Activated naive CD8-positive, alpha-beta T cell (primary cell): ENCODE results near the gene DNAI2.
"Not testable (repeated sequence)": the region's sequence is repeated elsewhere in the genome, so short reads cannot be mapped to it uniquely, and the experiment has no call there.

Experiments
- H3K27ac Mint-ChIP-seq: one replicate; pipeline ENCODE4 v1.8.0; 2021; ENCODE audit warnings: mixed read lengths
- H3K27me3 Mint-ChIP-seq: one replicate; pipeline ENCODE4 v1.8.0; 2021; ENCODE audit warnings: mixed read lengths
- H3K36me3 Mint-ChIP-seq: one replicate; pipeline ENCODE4 v1.8.0; 2021; ENCODE audit warnings: mixed read lengths
- H3K4me1 Mint-ChIP-seq: one replicate; pipeline ENCODE4 v1.8.0; 2021; ENCODE audit warnings: low read depth, mixed read lengths
- H3K4me3 Mint-ChIP-seq: one replicate; pipeline ENCODE4 v1.8.0; 2021; ENCODE audit warnings: mild to moderate bottlenecking, mixed read lengths
- H3K9me3 Mint-ChIP-seq: one replicate; pipeline ENCODE4 v1.8.0; 2021; ENCODE audit warnings: low read depth, mixed read lengths

Gene DNAI2

GRCh38 chr17:74257311-74257710 lies 16.7 kb upstream of the DNAI2 start:
- H3K27me3 Mint-ChIP-seq = no peaks in the 10 kb centered on the region
- no peak overlapping the region for H3K4me3 Mint-ChIP-seq
- H3K9me3 Mint-ChIP-seq = no peaks in the 10 kb centered on the region
- no peak overlapping the region for H3K27ac Mint-ChIP-seq
- H3K36me3 Mint-ChIP-seq = peaks cover 2% of the 10 kb centered on the region
- H3K4me1 Mint-ChIP-seq = no peaks in the 10 kb centered on the region

- Mint-ChIP-seq H3K4me1 (no peaks in the 10 kb centered on the region), H3K27me3 (no peaks in the 10 kb centered on the region), H3K9me3 (no peaks in the 10 kb centered on the region), H3K27ac (no peak overlapping the region), H3K4me3 (no peak overlapping the region), H3K36me3 (no peaks in the 10 kb centered on the region)
Measured at GRCh38 chr17:74259667-74260524, 14.1 kb upstream of the DNAI2 start.

GRCh38 chr17:74260525-74260850 lies 13.5 kb upstream of the DNAI2 start:
- Mint-ChIP-seq H3K27me3 (no peaks in the 10 kb centered on the region), H3K4me1 (no peaks in the 10 kb centered on the region), H3K4me3 (no peak overlapping the region), H3K27ac (no peak overlapping the region), H3K36me3 (no peaks in the 10 kb centered on the region), H3K9me3 (no peaks in the 10 kb centered on the region)

- Mint-ChIP-seq H3K4me3 (no peak overlapping the region), H3K9me3 (no peaks in the 10 kb centered on the region), H3K27me3 (peaks cover 4% of the 10 kb centered on the region), H3K4me1 (peaks cover under 1% of the 10 kb centered on the region), H3K36me3 (peaks cover under 1% of the 10 kb centered on the region), H3K27ac (no peak overlapping the region)
Measured at GRCh38 chr17:74262601-74263000, 11.4 kb upstream of the DNAI2 start.

- H3K36me3 Mint-ChIP-seq, H3K27me3 Mint-ChIP-seq, H3K4me1 Mint-ChIP-seq, H3K27ac Mint-ChIP-seq, H3K9me3 Mint-ChIP-seq, H3K4me3 Mint-ChIP-seq: not testable (repeated sequence)
Measured at GRCh38 chr17:74267054-74267453, 7.0 kb upstream of the DNAI2 start.

GRCh38 chr17:74267579-74267978 lies 6.5 kb upstream of the DNAI2 start:
- H3K9me3 Mint-ChIP-seq = no peaks in the 10 kb centered on the region
- no peak overlapping the region for H3K27ac Mint-ChIP-seq
- peaks cover 6% of the 10 kb centered on the region for H3K27me3 Mint-ChIP-seq
- no peak overlapping the region for H3K4me3 Mint-ChIP-seq
- peaks cover 3% of the 10 kb centered on the region for H3K36me3 Mint-ChIP-seq
- H3K4me1 Mint-ChIP-seq = peaks cover 6% of the 10 kb centered on the region

- peaks cover 6% of the 10 kb centered on the region for H3K27me3 Mint-ChIP-seq
- H3K9me3 Mint-ChIP-seq = no peaks in the 10 kb centered on the region
- no peak overlapping the region for H3K27ac Mint-ChIP-seq
- H3K36me3 Mint-ChIP-seq = peaks cover 3% of the 10 kb centered on the region
- H3K4me3 Mint-ChIP-seq = no peak overlapping the region
- peaks cover 6% of the 10 kb centered on the region for H3K4me1 Mint-ChIP-seq
Measured at GRCh38 chr17:74267987-74268499, 6.0 kb upstream of the DNAI2 start.

- H3K27ac Mint-ChIP-seq = no peak overlapping the region
- no peaks in the 10 kb centered on the region for H3K9me3 Mint-ChIP-seq
- H3K36me3 Mint-ChIP-seq = peaks cover 3% of the 10 kb centered on the region
- peaks cover 6% of the 10 kb centered on the region for H3K4me1 Mint-ChIP-seq
- peaks cover 6% of the 10 kb centered on the region for H3K27me3 Mint-ChIP-seq
- no peak overlapping the region for H3K4me3 Mint-ChIP-seq
Measured at GRCh38 chr17:74268558-74268957, 5.5 kb upstream of the DNAI2 start.

- H3K4me3 Mint-ChIP-seq = no peak overlapping the region
- H3K27me3 Mint-ChIP-seq = peaks cover 6% of the 10 kb centered on the region
- peaks cover 21% of the 10 kb centered on the region for H3K4me1 Mint-ChIP-seq
- H3K9me3 Mint-ChIP-seq = no peaks in the 10 kb centered on the region
- H3K36me3 Mint-ChIP-seq = peaks cover 3% of the 10 kb centered on the region
- no peak overlapping the region for H3K27ac Mint-ChIP-seq
Measured at GRCh38 chr17:74270333-74270732, 3.7 kb upstream of the DNAI2 start.

- Mint-ChIP-seq H3K4me1 (peaks cover 21% of the 10 kb centered on the region), H3K27me3 (peaks cover 6% of the 10 kb centered on the region), H3K27ac (no peak overlapping the region), H3K4me3 (no peak overlapping the region), H3K36me3 (peaks cover 3% of the 10 kb centered on the region), H3K9me3 (no peaks in the 10 kb centered on the region)
Measured at GRCh38 chr17:74271281-74271680, 2.8 kb upstream of the DNAI2 start.

GRCh38 chr17:74271901-74272561 lies 2.0 kb upstream of the DNAI2 start:
- no peak overlapping the region for H3K27ac Mint-ChIP-seq
- H3K4me1 Mint-ChIP-seq = peaks cover 21% of the 10 kb centered on the region
- H3K4me3 Mint-ChIP-seq = no peak overlapping the region
- peaks cover 3% of the 10 kb centered on the region for H3K36me3 Mint-ChIP-seq
- no peaks in the 10 kb centered on the region for H3K9me3 Mint-ChIP-seq
- peaks cover 6% of the 10 kb centered on the region for H3K27me3 Mint-ChIP-seq

- H3K27me3 Mint-ChIP-seq = peaks cover under 1% of the 10 kb centered on the region
- H3K4me3 Mint-ChIP-seq = no peak overlapping the region
- peaks cover under 1% of the 10 kb centered on the region for H3K36me3 Mint-ChIP-seq
- peaks cover 19% of the 10 kb centered on the region for H3K4me1 Mint-ChIP-seq
- peak overlapping the region; percentile 64 for H3K27ac Mint-ChIP-seq
- H3K9me3 Mint-ChIP-seq = no peaks in the 10 kb centered on the region
Measured at GRCh38 chr17:74272731-74273201, 1.3 kb upstream of the DNAI2 start.

GRCh38 chr17:74274709-74275340 lies 791 bp downstream of the DNAI2 start:
- Mint-ChIP-seq H3K9me3 (no peaks in the 10 kb centered on the region), H3K4me1 (peaks cover 17% of the 10 kb centered on the region), H3K27me3 (no peaks in the 10 kb centered on the region), H3K36me3 (no peaks in the 10 kb centered on the region), H3K4me3 (peak overlapping the region; percentile 22), H3K27ac (no peak overlapping the region)

- no peaks in the 10 kb centered on the region for H3K27me3 Mint-ChIP-seq
- no peaks in the 10 kb centered on the region for H3K9me3 Mint-ChIP-seq
- H3K4me1 Mint-ChIP-seq = peaks cover 26% of the 10 kb centered on the region
- H3K27ac Mint-ChIP-seq = no peak overlapping the region
- H3K4me3 Mint-ChIP-seq = peak overlapping the region; percentile 14
- H3K36me3 Mint-ChIP-seq = no peaks in the 10 kb centered on the region
Measured at GRCh38 chr17:74276051-74276476, 2.0 kb downstream of the DNAI2 start.

GRCh38 chr17:74276541-74277009 lies 2.5 kb downstream of the DNAI2 start:
- Mint-ChIP-seq H3K9me3 (no peaks in the 10 kb centered on the region), H3K27ac (no peak overlapping the region), H3K27me3 (no peaks in the 10 kb centered on the region), H3K36me3 (no peaks in the 10 kb centered on the region), H3K4me3 (peak overlapping the region; percentile 9), H3K4me1 (peaks cover 26% of the 10 kb centered on the region)
